ENCODE results near the gene NCKAP5.

GRCh38 chr2:133352719-133353118 lies 215.5 kb downstream of the NCKAP5 start:
- TF ChIP-seq YY1 (IDR thresholded peaks at IDR 0.05; ENCODE audit: insufficient read depth, insufficient read length) (no peak), ZNF274 (IDR thresholded peaks at IDR 0.05; ENCODE audit: low read depth, low read length) (no peak)

All from NT2/D1 (cell line).